ENCODE results near the gene ARL6. TPM values are rescaled to one million over a fixed set of nuclear protein-coding genes. Genes with fewer than 3 reads are reported as not detected.

ARL6 gene
- polyA plus RNA-seq = 1 to 10 TPM; 1.7 to 3.1 (median 1.9) TPM

- WGBS, 3 donors = 0 to 1% (median 0%) methylated on average over 46 of the region's 46 CpGs
- H3K27ac ChIP-seq (ENCODE audit: low read depth, low read length) = no peak within 1 kb of the TSS
Measured at GRCh38 chr3:97764407-97765238, at the start of gene ARL6. Gene ARL6 (plus strand): TSS chr3:97764758. CDS start chr3:97768108, 3,350 bp downstream.

- 3 to 4% (median 3%) methylated on average over 7 of the region's 7 CpGs for WGBS, 3 donors
- H3K27ac ChIP-seq (ENCODE audit: low read depth, low read length) = no peak overlapping the region
Measured at GRCh38 chr3:97719156-97719821, 45.3 kb upstream of the ARL6 start.

- H3K27ac ChIP-seq (ENCODE audit: low read depth, low read length) = no peak overlapping the region
- 52 to 64% (median 52%) methylated on average over 2 of the region's 2 CpGs for WGBS, 3 donors
Measured at GRCh38 chr3:97720417-97720816, 44.1 kb upstream of the ARL6 start.

- 67 to 77% (median 67%) methylated on average over 2 of the region's 2 CpGs for WGBS, 3 donors
- H3K27ac ChIP-seq (ENCODE audit: low read depth, low read length) = no peak overlapping the region
Measured at GRCh38 chr3:97721446-97721845, 43.1 kb upstream of the ARL6 start.

- 30 to 51% (median 38%) methylated on average over 3 of the region's 3 CpGs for WGBS, 3 donors
- no peak overlapping the region for H3K27ac ChIP-seq (ENCODE audit: low read depth, low read length)
Measured at GRCh38 chr3:97736928-97737327, 27.6 kb upstream of the ARL6 start.

GRCh38 chr3:97738761-97739160 is 25.8 kb upstream of the ARL6 start:
- H3K27ac ChIP-seq (ENCODE audit: low read depth, low read length) = no peak overlapping the region
- WGBS, 3 donors = 49 to 72% (median 68%) methylated on average over 1 of the region's 1 CpG

- H3K27ac ChIP-seq (ENCODE audit: low read depth, low read length) = no peak overlapping the region
- 83 to 85% (median 83%) methylated on average over 3 of the region's 3 CpGs for WGBS, 3 donors
Measured at GRCh38 chr3:97742036-97742435, 22.5 kb upstream of the ARL6 start.

- 45 to 62% (median 60%) methylated on average over 3 of the region's 3 CpGs for WGBS, 3 donors
- H3K27ac ChIP-seq (ENCODE audit: low read depth, low read length) = no peak overlapping the region
Measured at GRCh38 chr3:97744289-97744688, 20.3 kb upstream of the ARL6 start.

- WGBS, 3 donors = 12 to 28% (median 26%) methylated on average over 22 of the region's 22 CpGs
- H3K27ac ChIP-seq (ENCODE audit: low read depth, low read length) = no peak overlapping the region
Measured at GRCh38 chr3:97763586-97764406, 762 bp upstream of the ARL6 start.

- no peak overlapping the region for H3K27ac ChIP-seq (ENCODE audit: low read depth, low read length)
- WGBS, 3 donors = 20 to 36% (median 33%) methylated on average over 2 of the region's 2 CpGs
Measured at GRCh38 chr3:97765336-97765735, 778 bp downstream of the ARL6 start.

- WGBS, 3 donors = 90 to 98% (median 94%) methylated on average over 3 of the region's 3 CpGs
- H3K27ac ChIP-seq (ENCODE audit: low read depth, low read length) = no peak overlapping the region
Measured at GRCh38 chr3:97772926-97773325, 8.4 kb downstream of the ARL6 start.

- H3K27ac ChIP-seq (ENCODE audit: low read depth, low read length) = no peak overlapping the region
Measured at GRCh38 chr3:97778152-97778551, 13.6 kb downstream of the ARL6 start.

- H3K27ac ChIP-seq (ENCODE audit: low read depth, low read length) = no peak overlapping the region
Measured at GRCh38 chr3:97793420-97794019, 29.0 kb downstream of the ARL6 start.

- WGBS, 3 donors = 86 to 93% (median 90%) methylated on average over 4 of the region's 4 CpGs
- no peak overlapping the region for H3K27ac ChIP-seq (ENCODE audit: low read depth, low read length)
Measured at GRCh38 chr3:97795951-97796350, 31.4 kb downstream of the ARL6 start.

GRCh38 chr3:97804471-97804870 is 39.9 kb downstream of the ARL6 start:
- no peak overlapping the region for H3K27ac ChIP-seq (ENCODE audit: low read depth, low read length)
- WGBS, 3 donors = 90 to 94% (median 90%) methylated on average over 3 of the region's 3 CpGs

- WGBS, 3 donors = 73 to 77% (median 75%) methylated on average over 2 of the region's 2 CpGs
- no peak overlapping the region for H3K27ac ChIP-seq (ENCODE audit: low read depth, low read length)
Measured at GRCh38 chr3:97810779-97811390, 46.3 kb downstream of the ARL6 start.

- WGBS, 3 donors = 6 to 38% (median 24%) methylated on average over 1 of the region's 1 CpG
Measured at GRCh38 chr3:97815149-97815917, 50.8 kb downstream of the ARL6 start.

GRCh38 chr3:97816811-97817210 is 52.3 kb downstream of the ARL6 start:
- no peak overlapping the region for H3K27ac ChIP-seq (ENCODE audit: low read depth, low read length)
- 68 to 83% (median 79%) methylated on average over 2 of the region's 2 CpGs for WGBS, 3 donors

More at GRCh38 chr3:97815149-97815917, 50.8 kb downstream of the ARL6 start:
- no peak overlapping the region for H3K27ac ChIP-seq (ENCODE audit: low read depth, low read length)
